T47D (cell line): ENCODE measurements around the gene KCND3.

Source experiments
- DNase-seq, 2 experiments: peaks; one replicate each; pipeline versions ENCODE4 v3.0.0 to v3.0.0-alpha.2; 2011 to 2012; ENCODE audit warnings: low read depth in 1 of 2, low spot score in 1 of 2
- JUND ChIP-seq: IDR thresholded peaks from 2 replicates; pipeline ENCODE4 v1.6.1; 2012; ENCODE audit warnings: low read depth
- in situ Hi-C: cut with HindIII; loops from 2 replicates; pipeline ENCODE4 v1.10.0; 2016; ENCODE audit warnings: low sequenced_read_pairs, low pct_unique_long_range_greater_than_20kb

KCND3 gene

DNA sequence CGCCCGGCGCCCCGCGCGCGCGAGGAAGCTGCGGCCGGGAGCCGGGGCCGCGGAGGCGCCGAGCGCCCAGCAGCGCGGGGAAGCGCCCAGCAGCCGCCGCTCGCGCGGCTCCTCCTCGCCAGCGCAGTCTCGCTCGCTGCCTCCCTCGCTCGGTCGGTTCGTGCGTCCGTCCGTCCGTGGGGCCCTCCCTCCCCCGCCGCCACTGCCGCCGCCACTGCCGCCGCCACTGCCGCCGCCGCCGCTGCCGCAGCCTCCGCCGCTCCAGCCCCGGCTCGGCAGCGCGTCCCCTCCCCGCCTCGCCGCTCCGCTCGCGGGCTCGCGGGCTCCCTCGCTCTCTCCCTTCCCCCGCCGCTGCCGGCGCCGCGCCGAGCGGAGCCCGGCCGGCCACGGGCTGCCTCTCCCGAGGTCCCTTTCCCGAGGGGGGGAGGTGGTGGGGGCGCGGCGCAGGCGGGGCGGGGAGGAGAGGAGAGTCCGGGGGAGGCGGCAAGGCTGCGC lies at the start of gene KCND3:
Gene KCND3, minus strand, starts transcription at position 138 of the 495 bp plus-strand sequence.
- peak; percentile 32 to 38 for DNase-seq
- no peak for TF ChIP-seq JUND
- in situ Hi-C loops, result no loop called here

DNA sequence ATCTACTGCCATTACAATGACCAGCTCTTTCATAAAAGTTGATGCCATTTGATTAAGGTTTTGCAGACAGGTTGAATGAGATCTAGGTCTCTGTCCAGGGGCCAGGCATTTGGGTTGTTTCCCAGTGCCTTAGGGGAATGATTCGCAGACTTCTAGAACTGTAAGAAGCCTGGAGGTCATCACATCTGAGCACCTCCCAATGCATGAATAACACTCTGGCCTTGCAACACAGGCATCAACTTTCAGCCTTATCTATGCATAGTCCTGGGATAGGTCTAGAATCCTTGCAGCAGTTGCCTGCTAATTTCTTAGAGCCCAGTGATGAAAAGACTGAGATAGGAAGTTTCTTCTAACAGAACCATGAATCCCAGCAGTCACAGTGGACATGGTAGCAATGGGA lies 44.8 kb upstream of the KCND3 start:
- TF ChIP-seq JUND, result no peak

DNA sequence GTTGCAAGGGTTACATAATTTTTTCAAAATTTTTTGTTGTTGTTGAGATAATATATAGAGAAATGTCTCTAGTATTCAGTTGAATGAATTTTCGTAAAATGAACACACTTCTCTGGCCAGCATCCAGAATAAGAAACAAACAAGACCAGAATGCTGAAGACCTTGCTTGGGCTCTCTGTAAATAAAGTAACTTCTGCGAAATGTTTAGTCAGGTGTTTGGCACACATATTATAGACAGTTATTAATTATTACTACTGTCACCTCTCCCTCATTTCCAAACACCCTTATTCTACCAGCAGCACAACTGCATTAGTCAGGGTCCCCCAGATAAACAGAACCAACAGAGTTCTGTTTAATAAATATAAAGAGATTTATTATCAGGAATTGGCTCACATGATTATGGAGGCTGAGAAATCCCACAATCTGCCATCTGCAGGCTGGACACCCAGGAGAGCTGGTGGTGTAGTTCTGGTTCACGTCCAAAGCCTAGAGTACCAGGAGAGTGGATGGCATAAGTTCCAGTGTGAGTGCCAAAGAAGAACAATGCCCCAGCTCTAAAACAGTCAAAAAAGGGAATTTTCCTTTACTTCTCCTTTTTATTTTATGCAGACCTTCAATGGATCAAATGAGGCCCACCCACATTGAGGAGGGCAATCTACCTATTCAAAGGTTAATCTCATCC lies 44.1 kb upstream of the KCND3 start:
- in situ Hi-C loops, result no loop called here
- no peak for TF ChIP-seq JUND
- DNase-seq, result no peak

More for the DNA sequence above, 44.8 kb upstream of the KCND3 start:
- in situ Hi-C loops, result no loop called here
- DNase-seq, result no peak

DNA sequence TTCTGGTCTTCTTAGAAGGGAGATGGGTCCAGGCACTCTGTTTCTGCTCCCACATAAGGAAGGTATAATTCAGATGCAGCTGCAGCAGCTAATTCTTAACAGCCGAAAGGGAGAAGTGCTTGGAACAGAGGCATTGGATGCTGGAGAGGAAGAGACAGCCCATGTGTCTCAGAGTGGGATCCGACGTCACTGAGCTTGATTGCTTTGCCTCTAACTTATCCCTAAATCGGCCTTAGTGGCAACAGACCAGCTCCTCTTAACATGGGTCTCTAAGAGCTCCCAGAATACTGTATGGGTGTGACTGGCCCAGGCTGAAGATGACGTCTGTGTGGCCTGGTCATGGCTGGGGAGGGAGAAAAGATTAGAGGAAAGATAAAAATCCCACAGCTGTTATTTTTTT lies 40.7 kb upstream of the KCND3 start:
- no peak for DNase-seq
- in situ Hi-C loops, result no loop called here
- TF ChIP-seq JUND, result no peak

DNA sequence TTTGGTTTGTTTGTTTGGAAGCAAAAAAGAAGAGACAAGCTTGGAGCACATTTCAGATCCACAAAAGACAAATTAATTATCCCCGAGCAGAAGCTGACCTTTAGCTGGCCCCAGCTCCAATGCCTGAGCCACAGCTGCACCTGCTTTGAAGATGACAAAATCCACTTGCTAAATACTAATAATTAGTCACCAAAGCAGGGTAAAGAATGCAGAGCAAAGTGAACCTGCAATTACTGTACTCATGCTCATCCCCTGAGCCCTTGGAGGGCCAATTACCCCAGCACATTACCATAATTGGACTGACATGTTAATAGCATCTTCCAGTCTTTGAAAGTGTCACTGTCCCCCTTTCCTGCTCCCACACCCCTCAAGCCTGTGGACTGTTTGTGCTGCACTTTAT lies 38.2 kb upstream of the KCND3 start:
- DNase-seq, result no peak
- in situ Hi-C loops, result no loop called here
- no peak for TF ChIP-seq JUND

DNA sequence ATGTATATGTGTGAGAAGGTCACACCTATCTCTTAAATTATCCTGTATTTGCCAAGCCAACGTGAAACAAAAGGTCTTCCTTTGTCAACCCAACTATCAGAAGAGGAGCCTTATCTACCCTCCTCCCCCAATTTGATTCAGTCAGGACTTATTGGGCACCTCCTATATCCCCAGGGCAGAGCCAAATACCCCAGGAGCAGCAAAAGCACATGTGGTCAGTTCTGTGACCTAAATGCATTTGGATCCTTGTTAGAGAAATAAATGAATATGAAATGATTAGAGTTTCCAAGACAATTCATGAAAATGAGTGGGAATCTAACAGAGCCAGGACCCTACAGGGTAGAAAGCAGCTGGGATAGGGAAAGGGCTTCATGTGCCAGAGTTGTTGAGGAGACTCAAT lies 37.0 kb upstream of the KCND3 start:
- DNase-seq, result no peak
- TF ChIP-seq JUND, result no peak
- in situ Hi-C loops, result no loop called here

DNA sequence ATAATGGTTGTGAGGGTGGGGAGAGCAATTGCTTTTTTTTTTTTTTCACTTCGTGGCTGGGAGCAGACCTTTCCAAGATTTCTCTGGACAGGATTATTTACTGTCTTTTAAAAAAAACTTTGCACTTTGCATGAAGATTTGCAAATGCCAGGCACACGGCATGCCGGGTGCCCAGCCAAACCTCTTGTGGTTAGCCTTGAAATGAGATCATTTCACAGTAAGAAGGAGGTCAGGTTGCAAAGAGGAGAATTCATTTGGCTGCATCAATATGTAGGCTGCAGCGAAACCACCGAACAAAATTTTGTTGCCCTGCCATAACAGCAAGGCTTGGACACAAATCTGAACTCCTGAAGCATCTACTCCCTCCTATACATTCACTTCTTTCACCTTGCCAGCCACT lies 36.5 kb upstream of the KCND3 start:
- no peak for DNase-seq
- in situ Hi-C loops, result no loop called here

DNA sequence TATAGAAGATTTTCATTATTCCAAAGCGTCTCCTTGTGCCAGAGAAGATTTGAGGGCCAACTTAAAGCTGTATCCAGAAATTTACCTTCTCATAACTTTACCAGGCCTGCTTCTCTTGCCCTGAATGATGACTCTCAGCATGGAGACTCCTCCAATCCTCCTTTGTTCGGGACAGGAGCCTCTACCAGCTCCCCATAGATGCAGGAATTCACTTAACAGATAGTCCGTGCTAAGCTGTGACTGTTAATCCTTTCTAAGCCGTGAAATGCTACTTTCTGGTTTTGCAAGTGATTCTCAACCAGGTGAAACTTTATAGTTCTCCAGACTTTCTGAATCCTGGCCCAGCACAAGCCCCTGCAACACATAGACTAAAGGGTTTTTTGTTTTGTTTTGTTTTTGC lies 31.8 kb upstream of the KCND3 start:
- in situ Hi-C loops, result no loop called here
- no peak for DNase-seq
- no peak for TF ChIP-seq JUND

More for the DNA sequence above, 36.5 kb upstream of the KCND3 start:
- no peak for TF ChIP-seq JUND

DNA sequence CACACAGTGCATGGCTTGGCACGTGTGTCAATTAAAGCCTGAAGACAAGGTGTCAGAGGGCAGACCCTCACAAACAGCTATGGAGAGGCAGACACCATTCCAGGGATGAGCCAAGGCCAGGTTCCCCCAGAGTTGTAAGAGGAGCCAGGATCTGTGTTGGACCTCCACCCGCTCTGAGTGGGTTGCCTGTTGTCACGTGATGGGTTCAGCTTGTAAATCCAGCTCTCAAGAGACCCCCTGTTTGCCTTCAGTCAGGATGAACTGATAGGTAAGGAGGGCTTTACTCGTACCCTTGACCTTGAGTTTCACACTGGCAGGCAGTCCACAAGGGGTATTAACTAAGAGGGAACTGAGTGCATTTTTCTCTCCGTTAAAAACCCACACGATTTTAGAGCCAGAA lies 27.7 kb upstream of the KCND3 start:
- TF ChIP-seq JUND, result no peak
- in situ Hi-C loops, result no loop called here
- no peak for DNase-seq

DNA sequence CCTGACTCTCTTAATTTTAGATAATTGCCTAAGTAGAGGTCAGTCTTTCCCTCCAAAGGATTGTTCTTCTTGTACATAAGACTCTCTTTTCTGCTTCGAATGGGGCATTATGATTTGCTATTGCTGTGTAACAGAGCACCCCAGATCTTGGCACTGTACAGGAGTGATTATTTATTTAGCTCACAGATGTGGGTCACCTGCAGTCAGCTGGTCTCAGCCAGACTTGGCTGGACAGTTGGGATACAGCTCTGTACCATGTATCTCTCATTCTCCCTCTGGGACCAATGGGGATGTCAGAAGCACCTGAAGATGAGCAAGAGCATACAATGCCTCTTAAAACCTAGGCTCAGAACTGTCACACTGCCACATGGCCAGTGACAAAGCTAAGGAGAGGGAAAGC lies 23.4 kb upstream of the KCND3 start:
- no peak for TF ChIP-seq JUND
- DNase-seq, result no peak

DNA sequence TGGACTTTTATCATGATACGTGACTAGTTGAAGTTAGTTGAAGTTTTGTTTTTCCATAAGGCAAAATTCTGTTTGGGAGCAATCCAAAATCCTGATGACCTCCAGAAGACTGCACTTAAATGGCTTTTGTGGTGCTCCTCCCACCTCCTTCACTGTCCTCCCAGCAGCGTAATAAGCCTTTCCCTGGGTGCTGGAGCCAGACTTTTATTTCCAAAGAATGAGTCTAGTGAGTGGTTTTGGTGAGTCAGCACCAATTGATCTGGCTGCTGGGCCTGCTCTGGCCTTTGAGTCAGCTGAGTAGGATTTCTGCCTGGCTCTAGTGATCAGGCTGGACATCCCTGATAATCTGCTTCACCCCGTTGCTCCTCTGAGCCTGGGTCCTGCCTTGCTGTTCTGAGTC lies 21.7 kb upstream of the KCND3 start:
- no peak for TF ChIP-seq JUND
- in situ Hi-C loops, result no loop called here
- DNase-seq, result no peak

More for the DNA sequence above, 23.4 kb upstream of the KCND3 start:
- in situ Hi-C loops, result no loop called here

DNA sequence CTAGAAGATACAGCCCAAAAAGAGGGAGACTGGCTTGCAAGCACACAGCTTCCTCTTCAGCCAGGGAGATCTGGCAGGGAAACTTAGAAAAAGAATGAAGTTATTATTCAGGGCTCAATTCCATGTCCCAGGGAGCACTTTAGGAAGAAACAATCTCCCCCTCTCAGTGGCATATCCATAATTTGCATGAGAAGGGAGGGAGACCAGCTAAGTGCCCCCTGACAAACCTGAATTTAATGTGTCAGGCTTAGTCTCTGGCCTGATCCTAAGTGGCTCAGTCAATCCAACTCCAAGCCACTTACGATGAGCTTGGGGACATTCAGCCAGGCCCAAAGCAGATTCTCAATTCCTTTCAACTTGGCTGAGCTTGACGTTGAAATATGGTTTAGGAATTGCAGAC lies 17.7 kb upstream of the KCND3 start:
- no peak for TF ChIP-seq JUND
- in situ Hi-C loops, result no loop called here

DNA sequence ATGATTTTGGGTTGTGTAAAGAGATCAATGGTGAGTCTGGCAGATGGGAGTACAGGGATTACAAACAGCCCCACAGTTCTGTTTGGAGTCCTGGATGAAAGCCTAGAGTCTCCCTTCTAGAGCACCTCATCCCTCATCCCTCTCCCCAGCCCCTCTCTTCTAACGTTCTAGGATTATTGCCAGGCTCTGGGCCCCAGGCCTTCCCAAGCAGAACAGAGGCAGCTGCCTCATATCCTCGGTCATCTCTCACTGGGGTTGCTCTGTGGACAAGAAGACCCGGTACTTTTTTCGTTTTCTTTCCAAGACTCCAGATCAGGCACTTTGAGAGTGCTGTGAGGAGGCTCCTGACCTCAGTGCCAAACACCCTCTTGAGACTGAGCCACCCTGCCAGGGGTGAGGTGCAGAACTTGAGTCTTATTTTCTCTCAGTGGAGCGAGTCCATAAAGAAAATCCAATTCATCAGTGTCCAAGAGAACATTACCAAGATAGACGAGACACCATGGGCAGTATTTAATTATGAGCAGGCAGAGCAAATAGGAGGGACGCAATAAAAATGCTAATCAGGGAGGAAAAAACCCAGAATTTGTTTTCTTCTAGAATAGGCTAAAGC lies 17.1 kb upstream of the KCND3 start:
- no peak for DNase-seq
- in situ Hi-C loops, result no loop called here
- no peak for TF ChIP-seq JUND

More for the DNA sequence above, 17.7 kb upstream of the KCND3 start:
- DNase-seq, result no peak
